Gastroesophageal sphincter (tissue), 4 donors: ENCODE results near the gene SEMA7A. TPM values are rescaled to one million over a fixed set of nuclear protein-coding genes. Genes with fewer than 3 reads are reported as not detected.

Experiments
- ATAC-seq: fragments of 150-250 bp; one replicate; pipeline ENCODE4 v1.9.1; 2016; ENCODE audit warnings: mild to moderate bottlenecking, moderate library complexity
- H3K27ac ChIP-seq, 4 donors: fragments of 200-600 bp; sonication (generic) in 3 of 4; 1 replicate in 3 of 4; 2 replicates in 1 of 4; pipeline ENCODE4 v1.5.1; 2016 to 2019
- H3K27me3 ChIP-seq: fragments of 200-600 bp; sonication (generic); one replicate; pipeline ENCODE4 v1.5.1; 2019
- H3K36me3 ChIP-seq, 2 donors: fragments of 200-600 bp; sonication (generic); one replicate each; pipeline ENCODE4 v1.5.1; 2019; ENCODE audit warnings: control low read depth in 1 of 2
- H3K4me1 ChIP-seq, 3 donors: fragments of 200-600 bp; sonication (generic); 1 replicate in 2 of 3; 2 replicates in 1 of 3; pipeline ENCODE4 v1.5.1; 2016 to 2019; ENCODE audit warnings: control low read depth in 2 of 3
- H3K4me3 ChIP-seq, 2 donors: fragments of 200-600 bp; sonication (generic); one replicate each; pipeline ENCODE4 v1.5.1; 2019; ENCODE audit warnings: mild to moderate bottlenecking in 1 of 2, moderate library complexity in 1 of 2
- H3K9me3 ChIP-seq, 3 donors: fragments of 200-600 bp; sonication (generic); one replicate each; pipeline ENCODE4 v1.5.1; 2017 to 2019; ENCODE audit warnings: control low read depth in 2 of 3
- EP300 ChIP-seq: sonication (generic); formaldehyde crosslinking; IDR thresholded peaks from one replicate; pipeline ENCODE4 v1.6.1; 2017; ENCODE audit warnings: antibody characterized with exemption, mild to moderate bottlenecking
- POLR2A ChIP-seq, 2 donors: fragments of 450-650 bp; IDR thresholded peaks; one replicate each; pipeline ENCODE4 v1.6.1; 2017; ENCODE audit warnings: antibody characterized with exemption in 2 of 2, mild to moderate bottlenecking in 2 of 2, moderate library complexity in 1 of 2
- POLR2AphosphoS5 ChIP-seq: sonication (generic); formaldehyde crosslinking; IDR thresholded peaks from one replicate; pipeline ENCODE4 v1.6.1; 2017; ENCODE audit warnings: antibody characterized with exemption
- WGBS, 2 donors: methylation state at CpG; one replicate each; pipeline ENCODE4 v1.1.5; 2018; ENCODE audit warnings: low coverage in 1 of 2; 5-methylcytosine and 5-hydroxymethylcytosine counted together
- total RNA-seq, 4 donors: library from RNA; depleted of rRNA; stranded (reverse); fragments of >200 nt; gene quantifications; one replicate each; pipeline ENCODE4 v1.1.0, GENCODE V29; 2016
- TF ChIP-seq, protein P1 (sequence below), 4 experiments: fragments of 200-600 bp in 2 of 4; fragments of 450-650 bp in 2 of 4; sonication (generic) in 1 of 4; IDR thresholded peaks; one replicate each; pipeline ENCODE4 v1.5.1; 2017 to 2019; ENCODE audit warnings: antibody characterized with exemption in 4 of 4, mild to moderate bottlenecking in 2 of 4, moderate library complexity in 2 of 4

The SEMA7A gene
- total RNA-seq, 4 donors from 2014 or later: 0.93 to 2.7 (median 1.8) TPM

DNA sequence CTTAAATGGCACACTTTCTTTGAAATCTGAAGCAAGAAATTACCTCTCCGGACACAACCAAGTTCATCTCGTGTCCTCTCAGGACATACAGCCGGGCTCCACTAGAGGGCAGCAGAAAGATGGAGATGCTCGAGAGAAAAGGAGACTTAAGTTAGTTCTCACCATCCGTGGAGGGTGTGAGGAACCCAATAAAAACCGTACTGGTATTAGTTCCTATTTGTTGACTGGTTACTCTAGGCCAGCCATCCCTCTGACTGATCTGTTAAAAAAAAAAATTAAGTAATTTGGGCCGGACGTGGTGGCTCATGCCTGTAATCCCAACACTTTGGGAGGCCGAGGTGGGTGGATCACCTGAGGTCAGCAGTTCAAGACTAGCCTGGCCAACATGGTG lies 58.5 kb downstream of the SEMA7A start:
- Histone ChIP-seq H3K36me3 (no peaks in the 10 kb centered on the region), H3K4me1 (peaks cover 2 to 20% (median 8%) of the 10 kb centered on the region in 3 donors), H3K27ac (no peak overlapping the region), H3K4me3 (no peak overlapping the region), H3K27me3 (peaks cover 19% of the 10 kb centered on the region), H3K9me3 (no peaks in the 10 kb centered on the region)
- no peak for ATAC-seq
- TF ChIP-seq, protein P1, sequence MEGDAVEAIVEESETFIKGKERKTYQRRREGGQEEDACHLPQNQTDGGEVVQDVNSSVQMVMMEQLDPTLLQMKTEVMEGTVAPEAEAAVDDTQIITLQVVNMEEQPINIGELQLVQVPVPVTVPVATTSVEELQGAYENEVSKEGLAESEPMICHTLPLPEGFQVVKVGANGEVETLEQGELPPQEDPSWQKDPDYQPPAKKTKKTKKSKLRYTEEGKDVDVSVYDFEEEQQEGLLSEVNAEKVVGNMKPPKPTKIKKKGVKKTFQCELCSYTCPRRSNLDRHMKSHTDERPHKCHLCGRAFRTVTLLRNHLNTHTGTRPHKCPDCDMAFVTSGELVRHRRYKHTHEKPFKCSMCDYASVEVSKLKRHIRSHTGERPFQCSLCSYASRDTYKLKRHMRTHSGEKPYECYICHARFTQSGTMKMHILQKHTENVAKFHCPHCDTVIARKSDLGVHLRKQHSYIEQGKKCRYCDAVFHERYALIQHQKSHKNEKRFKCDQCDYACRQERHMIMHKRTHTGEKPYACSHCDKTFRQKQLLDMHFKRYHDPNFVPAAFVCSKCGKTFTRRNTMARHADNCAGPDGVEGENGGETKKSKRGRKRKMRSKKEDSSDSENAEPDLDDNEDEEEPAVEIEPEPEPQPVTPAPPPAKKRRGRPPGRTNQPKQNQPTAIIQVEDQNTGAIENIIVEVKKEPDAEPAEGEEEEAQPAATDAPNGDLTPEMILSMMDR (IDR thresholded peaks at IDR 0.05): peak; percentile 76 to 89 (median 88)
- TF ChIP-seq POLR2AphosphoS5: no peak
- 4 to 13% methylated on average over 8 to 9 of the region's 9 CpGs for WGBS, 2 donors

- Histone ChIP-seq H3K27me3 (peaks cover 19% of the 10 kb centered on the region), H3K4me1 (peaks cover 2 to 20% (median 8%) of the 10 kb centered on the region in 3 donors), H3K36me3 (no peaks in the 10 kb centered on the region), H3K27ac (no peak overlapping the region), H3K9me3 (no peaks in the 10 kb centered on the region), H3K4me3 (peak overlapping the region in 1 of 2 donors; percentile 65)
- 26% methylated on average over 4 of the region's 11 CpGs; no CpG with 5 or more reads in 1 of the 2 donors for WGBS, 2 donors
- TF ChIP-seq POLR2AphosphoS5 (no peak), POLR2A (IDR thresholded peaks at IDR 0.05) (no peak), EP300 (no peak)
- TF ChIP-seq, protein P1 (IDR thresholded peaks at IDR 0.05): no peak
- no peak for ATAC-seq
Observed at GRCh38 chr15:74374648-74375302, 59.0 kb downstream of the SEMA7A start.

DNA sequence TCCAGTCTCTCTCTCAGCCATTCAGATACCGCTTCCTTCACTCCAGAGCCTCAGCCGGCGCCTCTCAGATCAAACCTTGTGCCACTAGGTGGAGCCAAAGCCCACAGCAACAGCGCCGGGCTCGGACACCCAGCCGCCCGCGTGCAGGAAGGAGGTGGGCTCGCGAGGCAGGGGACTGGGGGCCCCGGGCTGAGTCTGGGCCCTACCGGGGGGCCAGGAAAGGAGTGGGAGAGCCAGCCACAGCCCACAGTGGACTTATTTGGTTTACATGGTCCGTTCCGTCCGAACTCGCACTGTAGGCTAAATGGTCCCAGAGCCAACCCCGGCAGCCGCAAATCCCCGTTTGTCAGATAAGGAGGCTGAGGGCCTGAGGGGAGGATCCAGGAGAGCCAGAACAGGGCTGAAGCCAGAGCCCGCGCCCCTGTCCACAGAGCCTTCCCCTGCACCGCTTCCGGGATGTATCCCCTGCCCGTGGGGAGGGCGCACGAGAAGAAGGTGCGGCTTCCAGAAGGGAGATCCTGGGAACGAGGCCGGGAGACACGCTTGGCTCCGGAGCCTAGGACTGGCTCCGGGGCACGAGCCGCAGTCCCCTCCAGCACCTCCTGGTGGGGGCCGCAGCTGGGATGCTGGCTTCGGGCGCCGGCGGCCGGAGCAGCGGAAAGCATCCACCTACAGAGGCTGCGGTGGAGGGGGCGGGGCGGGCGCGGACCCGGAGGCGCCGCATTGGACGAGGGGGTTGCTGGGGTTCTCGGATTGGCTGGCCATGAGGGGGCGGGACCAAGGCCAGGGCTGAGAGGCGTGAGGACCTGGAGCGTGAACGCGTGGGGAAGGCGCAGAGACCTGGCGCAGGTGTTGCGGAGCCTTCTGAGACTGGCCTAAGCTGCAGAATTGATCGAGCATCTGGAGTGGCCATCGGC lies 59.8 kb downstream of the SEMA7A start:
- H3K27me3 ChIP-seq: peaks cover 19% of the 10 kb centered on the region
- peak; percentile 97 for ATAC-seq
- H3K4me3 ChIP-seq: peak overlapping the region; percentile 41 to 65
- H3K36me3 ChIP-seq: no peaks in the 10 kb centered on the region
- 0% methylated on average over 5 of the region's 62 CpGs; no CpG with 5 or more reads in 1 of the 2 donors for WGBS, 2 donors
- H3K9me3 ChIP-seq: no peaks in the 10 kb centered on the region
- peaks cover 2 to 20% (median 8%) of the 10 kb centered on the region in 3 donors for H3K4me1 ChIP-seq
- TF ChIP-seq, protein P1 (IDR thresholded peaks at IDR 0.05): peak; percentile 79 to 90 (median 84)
- TF ChIP-seq POLR2AphosphoS5: no peak
- TF ChIP-seq EP300: no peak
- TF ChIP-seq POLR2A (IDR thresholded peaks at IDR 0.05): peak in 1 of 2 donors; percentile 8
- H3K27ac ChIP-seq: peak overlapping the region in 2 of 4 donors; percentile 12 to 63

GRCh38 chr15:74373056-74373650 lies 60.6 kb downstream of the SEMA7A start:
- H3K36me3 ChIP-seq: no peaks in the 10 kb centered on the region

More at GRCh38 chr15:74373056-74373650, 60.6 kb downstream of the SEMA7A start:
- Histone ChIP-seq H3K27me3 (peaks cover 25% of the 10 kb centered on the region), H3K4me3 (peak overlapping the region in 1 of 2 donors; percentile 65), H3K27ac (no peak overlapping the region), H3K9me3 (no peaks in the 10 kb centered on the region), H3K4me1 (peaks cover 2 to 20% (median 8%) of the 10 kb centered on the region in 3 donors)
- TF ChIP-seq EP300 (no peak), POLR2A (IDR thresholded peaks at IDR 0.05) (no peak), POLR2AphosphoS5 (no peak)
- TF ChIP-seq, protein P1 (IDR thresholded peaks at IDR 0.05): no peak
- ATAC-seq: no peak
- 79% methylated on average over 5 of the region's 13 CpGs; no CpG with 5 or more reads in 1 of the 2 donors for WGBS, 2 donors
